Stimulated activated CD8-positive, alpha-beta memory T cell treated with anti-CD3 and anti-CD28 coated beads, Interleukin-15, amount 100 ng/mL, for 24 hours (primary cell): Measurements from ENCODE around the gene THADA.

Experiments
- DNase-seq: peaks from one replicate; pipeline ENCODE4 v3.0.0-alpha.2; 2020; ENCODE audit warnings: low read depth

THADA gene

DNA sequence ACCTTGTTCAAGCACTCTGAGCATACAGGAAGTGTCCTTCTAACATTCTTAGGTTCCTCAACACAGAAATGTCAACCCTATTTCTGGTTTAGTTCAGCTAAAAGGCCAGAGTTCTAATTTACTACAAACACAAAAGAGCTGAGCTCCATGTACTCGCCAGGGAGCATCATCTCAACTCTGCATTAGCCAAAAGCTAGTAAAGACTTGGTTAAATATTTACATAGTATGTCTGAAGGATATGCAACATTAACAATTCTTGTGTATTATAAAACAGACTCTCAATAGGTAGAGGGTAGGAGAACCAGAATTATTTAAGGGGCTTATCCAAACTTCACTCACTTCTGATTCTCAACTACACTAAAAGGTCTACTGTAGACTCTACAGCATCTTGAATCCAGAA, 154.6 kb downstream of the THADA start:
- DNase-seq = no peak

DNA sequence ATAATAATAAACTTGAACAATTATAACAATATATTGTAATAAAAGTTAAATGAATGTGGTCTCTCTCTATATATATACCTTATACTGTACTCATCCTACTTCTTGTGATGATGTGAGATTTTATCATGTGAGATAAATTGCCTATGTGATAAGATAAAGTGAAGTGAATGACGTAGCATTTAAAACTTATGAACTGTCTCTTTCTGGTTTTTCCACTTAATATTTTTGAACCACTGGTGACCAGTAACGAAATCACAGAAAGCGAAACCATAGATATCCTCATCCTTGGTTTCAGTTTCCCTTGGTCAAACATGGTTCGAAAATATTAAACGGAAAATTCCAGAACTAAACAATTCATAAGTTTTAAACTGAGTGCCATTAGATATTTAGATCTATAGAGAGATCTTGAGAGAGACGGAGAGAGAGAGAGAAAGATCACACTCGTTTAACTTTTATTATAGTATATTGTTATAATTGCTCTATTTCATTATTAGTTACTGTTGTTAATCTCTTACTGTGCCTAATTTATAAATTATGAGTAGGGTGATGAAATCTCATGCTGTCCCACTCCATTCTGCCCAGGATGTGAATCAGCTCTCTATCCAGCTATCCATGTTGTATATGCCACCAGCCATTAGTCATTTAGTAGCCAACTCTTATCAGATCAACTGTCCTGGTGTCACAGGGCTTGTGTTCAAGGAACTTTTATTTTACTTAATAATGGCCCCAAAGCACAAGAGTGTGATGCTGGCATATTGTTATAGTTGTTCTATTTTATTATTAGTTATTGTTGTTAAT, 156.8 kb downstream of the THADA start:
- DNase-seq = no peak

DNA sequence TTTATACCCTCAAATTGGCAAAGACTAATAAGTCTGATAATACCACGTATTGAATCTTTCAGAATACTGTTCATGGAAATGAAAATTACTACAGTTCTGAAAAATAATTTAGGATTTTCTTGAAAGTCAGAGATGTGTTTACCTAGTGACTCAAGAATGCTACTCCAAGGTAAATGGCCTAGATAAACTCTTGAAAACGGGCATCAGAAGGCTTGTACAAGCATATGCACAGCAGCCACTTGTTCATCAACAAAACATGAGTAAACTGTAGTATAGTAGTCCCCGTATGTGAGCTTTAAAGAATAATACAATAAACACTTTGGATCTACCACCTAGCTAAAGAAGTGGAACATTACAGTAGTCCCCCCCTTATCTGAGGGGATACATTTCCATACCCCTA, 157.5 kb downstream of the THADA start:
- no peak for DNase-seq

DNA sequence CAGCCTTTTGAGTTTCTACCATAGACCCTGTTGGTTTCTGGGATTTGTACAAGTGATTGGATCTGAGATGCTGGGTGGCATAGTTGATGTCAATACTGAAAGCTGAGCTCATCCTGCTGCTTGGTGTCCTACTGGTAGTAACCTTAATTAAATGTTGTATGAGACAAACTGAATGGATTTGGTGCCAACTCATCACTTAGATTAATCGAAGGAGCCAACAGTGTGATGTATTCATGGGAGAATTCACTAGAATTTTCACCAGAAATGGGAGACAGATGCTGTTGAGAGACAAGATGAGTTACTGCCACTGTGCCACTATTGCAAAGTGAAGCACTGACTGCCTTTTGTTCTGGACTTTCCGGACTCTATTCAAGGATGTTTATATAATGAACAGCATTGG, 158.5 kb downstream of the THADA start:
- no peak for DNase-seq

DNA sequence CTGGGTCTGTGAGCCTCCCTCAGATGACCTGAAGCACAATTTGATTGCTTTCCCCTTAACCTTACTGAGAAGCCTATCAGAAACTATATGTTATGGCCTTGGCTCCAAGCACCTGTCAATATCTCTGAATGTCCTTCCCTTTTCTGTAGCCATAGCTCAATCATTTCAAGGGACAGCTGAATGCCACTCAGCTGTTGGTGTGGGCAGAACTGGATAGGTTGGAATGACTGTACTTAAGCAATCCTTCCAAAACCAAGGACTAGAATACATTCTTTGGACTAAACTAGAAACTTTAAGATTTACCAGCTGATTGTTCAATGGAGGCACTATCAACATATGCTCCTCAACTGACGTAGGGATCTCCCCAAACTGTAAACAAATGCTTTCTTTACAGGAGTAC, 159.4 kb downstream of the THADA start:
- DNase-seq = no peak

DNA sequence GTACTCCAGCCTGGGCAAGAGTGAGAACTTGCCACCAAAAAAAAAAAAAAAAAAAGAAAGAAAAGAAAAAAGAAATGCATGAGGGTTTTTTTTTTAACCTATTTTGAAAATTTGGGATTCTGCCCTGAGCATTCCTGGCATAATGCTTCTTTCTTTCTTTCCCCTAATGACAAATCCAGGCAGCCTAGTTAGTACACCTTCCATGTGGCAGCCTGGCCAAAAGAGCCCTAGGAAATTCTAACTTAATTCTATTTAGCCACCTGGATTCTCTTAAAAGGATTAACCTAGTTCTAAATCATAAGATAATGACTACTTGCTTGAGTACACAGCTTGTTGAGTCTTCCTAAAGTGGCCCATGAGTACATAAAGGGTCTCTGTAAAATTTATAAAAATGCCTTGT, 160.1 kb downstream of the THADA start:
- no peak for DNase-seq

DNA sequence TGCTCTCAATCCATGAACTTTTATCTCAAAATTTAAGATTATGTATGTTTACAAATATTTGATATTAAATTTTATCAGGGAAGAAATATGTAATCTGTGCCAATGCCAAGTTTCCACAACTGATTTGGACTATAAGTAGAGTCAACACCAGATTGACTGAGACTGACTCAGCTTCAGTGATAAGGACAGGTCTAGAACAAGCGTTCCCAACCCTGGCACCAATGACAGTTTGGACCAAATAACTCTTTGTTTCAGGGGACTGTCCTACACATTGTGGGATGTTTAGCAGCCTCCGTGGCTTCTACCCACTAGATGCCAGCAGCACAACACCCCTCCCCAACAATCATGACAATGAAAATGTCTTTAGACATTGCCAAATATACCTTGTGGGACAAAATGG, 165.3 kb downstream of the THADA start:
- no peak for DNase-seq

DNA sequence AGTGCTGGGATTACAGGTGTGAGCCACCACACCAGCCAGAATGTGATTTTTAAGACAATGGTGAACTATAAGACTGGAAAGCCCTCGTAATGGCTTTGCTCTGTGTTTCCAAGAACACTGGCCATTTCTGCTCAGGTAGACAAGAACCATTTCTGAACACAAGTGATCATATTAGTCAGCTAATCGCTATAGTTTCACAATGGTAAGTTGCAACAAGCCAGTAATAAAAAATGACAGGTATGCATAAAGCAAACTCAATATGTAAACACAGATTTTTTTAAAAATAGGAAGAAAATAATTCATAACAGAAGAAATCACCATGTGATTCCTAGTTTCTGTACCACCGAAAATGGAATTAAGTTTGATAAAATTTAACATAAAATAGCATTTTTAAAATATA, 166.5 kb downstream of the THADA start:
- DNase-seq = no peak

DNA sequence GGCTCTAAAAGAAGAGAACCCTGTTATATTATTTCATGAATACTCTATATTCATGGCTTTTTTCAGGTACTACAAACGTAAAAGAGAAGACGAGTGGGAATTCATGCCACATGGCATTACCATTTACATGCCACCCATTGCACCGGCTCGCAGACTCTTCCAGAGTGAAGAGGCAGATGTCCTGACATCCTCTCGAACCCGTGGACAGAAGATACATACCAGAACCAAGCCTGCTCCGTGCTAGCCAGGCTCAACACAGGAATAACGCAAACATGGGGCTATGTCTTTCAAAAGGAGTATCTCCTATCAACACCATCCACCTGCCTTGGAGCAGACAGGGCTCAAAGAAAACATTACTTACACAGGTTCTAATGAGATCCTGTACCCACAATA, 168.8 kb downstream of the THADA start:
- no peak for DNase-seq

DNA sequence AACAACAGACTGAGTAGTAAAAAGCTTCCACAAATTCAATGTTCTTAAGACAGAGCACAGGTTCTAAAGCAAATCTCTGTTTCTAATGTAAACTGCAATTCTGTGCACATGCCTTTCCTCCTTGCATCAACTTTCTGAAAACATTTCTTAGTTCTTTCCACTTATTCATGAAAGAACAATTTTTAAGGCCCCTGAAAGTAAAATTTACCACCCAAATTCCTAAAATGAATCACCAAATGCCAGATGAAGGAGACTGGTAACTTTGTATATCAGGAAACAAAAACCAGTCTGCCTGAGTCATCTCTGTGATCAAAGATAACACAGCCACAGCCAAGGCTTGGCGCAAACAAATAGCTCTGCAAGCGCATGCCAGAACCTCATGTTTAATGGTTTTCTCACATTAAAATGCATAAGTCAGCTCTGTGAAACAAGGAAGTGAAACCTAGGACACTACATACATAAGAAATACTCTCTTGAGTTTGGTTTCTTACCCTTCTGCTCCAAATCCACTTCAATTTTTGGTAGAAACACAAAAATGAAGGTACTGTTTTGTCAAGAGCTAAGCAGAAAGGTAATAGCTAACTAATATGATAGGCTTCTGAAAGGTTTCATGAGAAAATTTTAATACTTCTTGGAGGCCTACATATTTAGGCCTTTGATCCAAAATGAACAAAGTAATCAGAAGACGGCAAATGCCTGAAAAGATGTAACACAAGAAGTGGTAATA, 169.4 kb downstream of the THADA start:
- peak; percentile 11 for DNase-seq

DNA sequence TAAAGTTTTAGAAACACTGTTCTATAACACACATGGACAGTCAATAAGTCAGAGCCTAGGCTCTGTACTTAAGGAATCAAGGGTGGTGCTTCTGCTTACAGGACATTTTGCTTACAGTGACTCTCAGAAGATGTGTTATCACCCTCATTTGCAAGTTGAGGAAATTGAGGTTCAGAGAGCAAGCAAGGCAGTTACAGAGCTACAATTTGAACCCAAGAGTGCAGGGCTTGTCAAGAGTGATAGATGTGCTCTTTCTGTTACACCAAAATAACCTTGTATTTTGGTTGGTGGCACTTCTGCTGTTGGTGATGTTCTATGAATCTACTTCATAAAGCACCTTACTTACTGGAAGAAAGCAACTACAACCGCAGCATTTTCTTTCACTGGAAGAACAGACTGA, 170.2 kb downstream of the THADA start:
- DNase-seq = no peak

DNA sequence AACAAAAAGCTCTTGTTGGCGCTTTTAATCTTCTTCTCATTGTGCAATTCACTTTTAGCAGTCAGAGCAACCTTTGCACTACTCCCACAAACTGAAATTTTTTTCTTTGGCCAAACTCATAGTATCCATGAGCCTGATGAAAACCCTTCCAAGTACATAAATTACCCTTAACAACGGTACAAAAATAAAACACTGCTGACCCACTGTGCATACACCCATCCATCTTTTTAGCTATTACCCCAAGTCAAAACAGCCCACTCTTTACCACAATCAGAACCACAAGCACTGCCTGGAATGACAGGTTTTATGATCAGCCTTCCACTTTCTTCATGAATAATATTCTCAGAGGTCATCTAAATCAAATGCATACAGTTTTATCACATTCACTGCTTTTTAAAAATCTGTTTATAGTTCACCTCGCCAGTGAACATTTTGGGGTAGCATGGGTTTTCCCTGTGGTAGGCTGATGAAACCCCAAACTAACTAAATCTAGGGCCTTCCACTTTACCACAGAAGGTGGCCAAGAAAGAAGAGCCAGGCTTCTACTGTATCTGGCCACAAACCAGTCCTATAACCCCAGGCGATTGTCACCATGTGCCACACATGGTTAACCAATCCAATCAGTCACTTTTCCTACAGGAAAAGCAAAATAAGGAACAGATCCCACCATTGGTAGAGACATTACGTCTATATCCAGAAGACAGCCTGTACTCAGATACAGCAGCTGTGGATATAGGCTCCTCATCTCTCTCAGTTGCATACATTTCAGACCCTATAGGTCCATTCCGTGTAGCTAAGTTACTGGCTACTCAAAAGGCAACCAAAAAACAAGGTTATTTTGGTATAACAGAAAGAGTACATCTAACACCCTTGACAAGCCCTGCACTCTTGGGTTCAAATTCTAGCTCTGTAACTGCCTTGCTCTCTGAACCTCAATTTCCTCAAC, 171.3 kb downstream of the THADA start:
- no peak for DNase-seq

DNA sequence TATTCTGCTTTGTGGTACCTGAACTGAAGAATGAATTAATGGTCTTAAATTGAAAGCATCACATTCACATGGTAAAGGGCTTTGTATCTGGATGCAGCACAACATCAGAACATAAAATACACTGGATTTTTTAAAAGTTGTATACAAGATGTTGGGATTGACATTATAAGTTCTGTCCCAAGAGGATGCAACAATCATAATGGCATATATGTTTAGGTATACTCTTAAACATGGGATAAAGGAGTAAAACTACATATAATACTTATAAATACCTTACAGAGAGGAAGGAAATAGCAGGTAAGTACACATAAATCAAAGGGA, 171.9 kb downstream of the THADA start:
- no peak for DNase-seq

DNA sequence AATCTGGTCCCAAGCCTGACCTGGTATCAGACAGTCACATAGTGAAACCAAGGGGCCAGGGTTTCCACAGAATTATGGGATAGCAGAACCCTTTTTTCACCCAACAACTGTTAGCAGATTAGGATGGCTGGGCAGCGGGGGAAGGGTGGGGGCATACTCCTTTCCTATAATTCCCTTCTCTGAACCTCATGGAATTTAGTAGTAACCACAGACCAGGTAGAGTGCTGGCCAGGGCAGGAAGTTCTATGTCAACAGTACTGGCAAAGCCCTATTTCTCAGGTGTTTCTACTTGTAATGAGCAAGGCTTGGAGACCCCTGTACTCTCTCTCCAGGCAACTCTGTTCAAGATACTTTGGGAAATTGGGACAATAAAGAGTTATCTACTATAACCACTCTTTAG, 174.6 kb downstream of the THADA start:
- DNase-seq = no peak

DNA sequence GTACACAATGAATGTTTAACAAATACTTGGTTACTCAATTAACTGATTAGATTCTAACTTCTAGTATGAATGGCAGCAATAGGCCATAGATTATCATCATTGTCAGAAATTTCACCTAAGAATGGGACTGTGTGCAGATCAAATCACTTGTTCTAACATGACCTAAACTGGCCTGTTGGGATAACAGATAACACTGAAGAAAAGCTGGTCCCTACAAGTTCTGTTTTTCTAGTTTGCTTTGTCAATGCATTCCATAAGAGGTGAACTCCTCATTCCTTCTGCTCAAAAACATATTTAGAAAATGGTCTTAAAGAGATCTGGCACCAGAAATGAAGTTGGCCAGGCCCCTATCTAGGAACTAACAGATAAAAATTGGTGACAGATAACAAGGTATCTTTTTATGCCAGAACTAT, 175.4 kb downstream of the THADA start:
- DNase-seq = no peak

DNA sequence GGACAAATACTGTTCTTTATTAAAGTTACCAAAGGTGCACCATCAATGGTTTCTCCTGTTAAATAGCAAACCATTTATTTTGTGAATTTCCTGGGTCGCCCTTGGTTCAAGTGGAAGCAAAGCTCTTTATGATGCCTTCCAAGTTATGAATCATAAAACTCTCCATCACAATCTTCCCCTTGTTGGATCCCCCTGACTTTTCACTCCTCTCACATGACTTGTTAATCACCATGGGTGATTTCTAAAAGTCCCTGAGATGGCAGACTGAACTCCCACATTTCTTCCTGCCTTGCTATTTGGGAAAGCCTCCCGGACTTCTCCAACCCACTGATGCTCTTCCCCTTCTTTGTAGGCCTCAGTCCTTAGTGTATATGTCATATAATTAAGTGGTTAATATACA, 176.0 kb downstream of the THADA start:
- no peak for DNase-seq

DNA sequence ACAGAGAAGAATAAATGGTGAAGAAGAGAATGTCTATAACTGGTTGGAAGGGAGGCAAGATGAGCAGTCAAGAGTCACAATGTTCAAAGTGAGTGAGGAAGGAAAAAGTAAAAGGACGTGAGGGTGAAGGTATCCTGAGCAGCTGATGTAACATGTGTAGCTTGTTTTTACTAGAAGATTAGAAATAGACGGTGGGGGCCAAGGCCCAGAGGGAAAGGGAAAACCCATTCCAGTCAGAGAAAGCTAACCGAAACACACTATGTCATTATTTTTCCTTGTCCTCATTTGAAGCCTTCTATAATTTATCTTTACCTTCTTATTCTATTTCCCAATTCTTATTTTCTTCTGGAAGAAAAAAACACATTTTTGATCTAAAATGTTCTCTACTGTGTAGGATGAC, 176.6 kb downstream of the THADA start:
- no peak for DNase-seq

DNA sequence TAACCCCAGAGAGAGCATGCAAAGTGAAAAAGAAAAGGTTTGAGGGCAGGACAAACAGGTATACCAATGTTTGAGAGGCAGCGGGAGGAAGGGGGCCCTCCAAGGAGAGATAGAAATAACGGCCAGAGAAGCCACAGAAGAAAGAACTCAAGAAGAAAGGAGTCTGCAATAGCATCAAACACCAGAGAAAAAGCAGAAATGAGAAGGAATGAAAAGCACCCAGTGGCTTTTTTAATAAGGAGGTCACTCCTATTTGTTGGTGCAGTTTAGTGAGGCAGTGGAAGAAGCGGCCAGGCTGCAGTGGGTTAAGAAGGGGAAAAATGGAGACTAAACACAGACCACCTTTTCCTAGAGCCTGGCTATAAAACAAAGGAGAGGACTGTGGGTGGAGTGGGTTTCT, 177.2 kb downstream of the THADA start:
- DNase-seq = no peak

DNA sequence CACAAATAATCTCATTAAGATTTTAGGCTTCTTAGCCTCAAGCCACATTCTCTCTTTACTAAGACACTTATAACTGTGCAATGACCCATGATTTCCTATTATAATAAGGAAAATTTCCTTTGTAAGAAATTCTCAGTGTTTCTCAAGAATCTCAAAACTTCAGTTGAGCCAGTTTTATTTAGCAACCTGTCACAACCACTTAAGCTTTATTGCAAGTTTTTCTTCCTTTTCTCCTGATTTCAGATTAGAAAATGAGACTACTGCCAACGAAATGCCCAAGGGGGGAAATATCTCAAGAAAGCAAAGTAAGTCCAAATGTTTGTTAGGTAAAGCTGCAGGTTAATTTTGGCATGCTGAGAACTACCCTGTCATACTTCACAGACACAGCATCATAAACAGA, 178.5 kb downstream of the THADA start:
- DNase-seq = no peak

DNA sequence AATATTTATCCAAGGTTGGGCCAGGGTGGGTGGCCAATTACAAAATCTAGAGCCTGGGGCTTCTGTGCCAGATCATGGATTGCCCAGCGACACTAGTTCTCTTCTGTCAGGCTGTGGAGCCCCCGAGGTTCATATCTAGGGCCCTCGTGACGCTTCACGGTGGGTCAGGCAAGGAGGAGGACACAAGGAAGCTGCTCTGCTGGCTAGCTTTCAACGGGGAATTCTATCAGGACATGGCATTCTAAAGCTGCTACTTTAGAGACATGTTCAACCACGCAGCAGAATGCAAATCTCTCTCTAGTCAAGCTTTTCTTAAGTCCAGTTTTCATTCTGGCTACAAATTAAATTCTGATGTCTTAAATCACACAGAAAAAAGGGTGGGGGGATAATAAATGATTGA, 180.2 kb downstream of the THADA start:
- no peak for DNase-seq

DNA sequence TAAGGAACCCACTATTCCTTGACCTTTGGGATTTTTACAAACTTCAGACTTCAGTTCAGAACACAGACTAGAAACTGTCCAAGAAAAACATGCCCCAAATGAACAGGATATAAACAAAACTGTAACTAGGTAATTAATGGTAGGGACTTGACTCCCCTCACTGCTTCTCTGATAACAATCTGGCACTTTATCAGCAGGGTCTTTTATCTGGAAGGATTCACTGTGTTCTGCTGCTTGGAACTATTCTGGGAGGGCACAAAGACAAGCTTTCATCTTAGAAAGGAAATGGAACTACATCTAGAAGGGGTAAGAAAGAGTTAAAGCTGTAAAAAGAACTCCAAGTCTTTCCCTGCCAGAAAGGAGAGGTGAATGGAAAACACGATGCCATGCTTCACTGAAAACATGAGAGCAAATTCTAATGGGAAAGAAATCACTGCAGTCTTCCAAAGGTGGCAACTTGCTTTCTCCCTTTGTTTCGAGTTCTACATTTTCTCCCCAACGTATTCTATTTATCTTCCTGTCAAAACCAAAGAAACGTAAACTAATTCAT, 181.2 kb downstream of the THADA start:
- no peak for DNase-seq

DNA sequence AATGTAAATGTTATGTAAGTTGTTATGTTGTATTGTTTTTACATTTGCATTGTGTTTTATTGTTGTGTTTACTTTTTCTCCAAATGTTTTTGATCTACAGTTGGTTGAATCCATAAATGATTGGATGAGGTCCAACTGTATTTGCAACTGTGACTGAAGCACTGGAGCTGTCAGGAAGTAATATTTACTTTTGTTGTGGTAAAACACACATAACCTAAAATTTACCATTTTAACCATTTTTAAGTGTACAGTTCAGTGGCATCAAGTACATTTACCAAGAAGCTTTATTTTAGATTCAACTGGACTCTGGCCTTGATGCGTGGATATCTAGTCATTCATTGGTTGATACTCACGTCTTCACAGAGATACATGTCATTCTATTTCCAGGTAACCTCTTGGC, 181.8 kb downstream of the THADA start:
- no peak for DNase-seq
